HepG2 (cell line): ENCODE measurements around the gene LMF2. TPM values are rescaled to one million over a fixed set of nuclear protein-coding genes. Genes with fewer than 3 reads are reported as not detected.

Experiments
- AKAP8 ChIP-seq: sonication (generic); formaldehyde crosslinking; IDR thresholded peaks from 2 replicates; pipeline ENCODE4 v1.5.1; 2020; ENCODE audit warnings: mild to moderate bottlenecking, missing genetic modification reagents
- CAMTA2 ChIP-seq: sonication (generic); formaldehyde crosslinking; IDR thresholded peaks from 2 replicates; pipeline ENCODE4 v1.4.0; 2020; ENCODE audit warnings: mild to moderate bottlenecking, missing genetic modification reagents, borderline replicate concordance
- FOXO4 ChIP-seq: sonication (generic); formaldehyde crosslinking; conservative IDR thresholded peaks from 2 replicates; pipeline ENCODE4 v1.8.1; 2023; ENCODE audit warnings: missing genetic modification reagents
- KLF11 ChIP-seq: IDR thresholded peaks from 2 replicates; pipeline ENCODE4 v1.6.1; 2016; ENCODE audit warnings: missing compliant biosample characterization
- MAFG ChIP-seq: sonication (generic); formaldehyde crosslinking; IDR thresholded peaks from 2 replicates; pipeline ENCODE4 v1.5.1; 2020; ENCODE audit warnings: mild to moderate bottlenecking, missing genetic modification reagents
- RBFOX2 ChIP-seq: fragments of 200-400 bp; formaldehyde crosslinking; IDR thresholded peaks from 2 replicates; pipeline ENCODE4 v1.6.1; 2017; ENCODE audit warnings: low read depth, mild to moderate bottlenecking, low read length
- RFX1 ChIP-seq: fragments of 450-650 bp; IDR thresholded peaks from 2 replicates; pipeline ENCODE4 v1.6.1; 2017
- SIN3B ChIP-seq: fragments of 150-350 bp; IDR thresholded peaks from 2 replicates; pipeline ENCODE4 v1.6.1; 2014; ENCODE audit warnings: low read length
- SIX4 ChIP-seq: sonication (generic); formaldehyde crosslinking; IDR thresholded peaks from 2 replicates; pipeline ENCODE4 v1.4.0; 2020; ENCODE audit warnings: missing genetic modification reagents
- TBL1XR1 ChIP-seq: fragments of 150-350 bp; IDR thresholded peaks from 2 replicates; pipeline ENCODE4 v1.6.1; 2014; ENCODE audit warnings: borderline replicate concordance, low read length; ENCODE audit not compliant: partially characterized antibody
- TERF1 ChIP-seq: sonication (generic); formaldehyde crosslinking; IDR thresholded peaks from 2 replicates; pipeline ENCODE4 v1.8.0; 2022; ENCODE audit warnings: mild to moderate bottlenecking, missing genetic modification reagents, moderate library complexity
- TFDP2 ChIP-seq: sonication (generic); formaldehyde crosslinking; IDR thresholded peaks from 2 replicates; pipeline ENCODE4 v1.4.0; 2020; ENCODE audit warnings: missing genetic modification reagents
- ZFP36L1 ChIP-seq: sonication (generic); formaldehyde crosslinking; IDR thresholded peaks from 2 replicates; pipeline ENCODE4 v1.8.0; 2022; ENCODE audit warnings: mild to moderate bottlenecking, missing genetic modification reagents, moderate library complexity
- ZNF234 ChIP-seq: sonication (generic); formaldehyde crosslinking; conservative IDR thresholded peaks from 2 replicates; pipeline ENCODE4 v1.5.1; 2020; ENCODE audit warnings: mild to moderate bottlenecking, missing genetic modification reagents
- ZNF33A ChIP-seq: sonication (generic); formaldehyde crosslinking; IDR thresholded peaks from 2 replicates; pipeline ENCODE4 v1.5.1; 2020; ENCODE audit warnings: missing genetic modification reagents, mild to moderate bottlenecking, moderate library complexity, borderline replicate concordance
- ZNF431 ChIP-seq: sonication (generic); formaldehyde crosslinking; IDR thresholded peaks from 2 replicates; pipeline ENCODE4 v1.9.0; 2022; ENCODE audit warnings: missing genetic modification reagents, low read depth, mild to moderate bottlenecking, borderline replicate concordance
- ZNF589 ChIP-seq: sonication (generic); formaldehyde crosslinking; conservative IDR thresholded peaks from 2 replicates; pipeline ENCODE4 v1.8.0; 2022; ENCODE audit warnings: mild to moderate bottlenecking, moderate library complexity, missing genetic modification reagents
- ZNF790 ChIP-seq: sonication (generic); formaldehyde crosslinking; IDR thresholded peaks from 2 replicates; pipeline ENCODE4 v1.8.0; 2022; ENCODE audit warnings: missing genetic modification reagents, mild to moderate bottlenecking, borderline replicate concordance
- ZSCAN25 ChIP-seq: sonication (generic); formaldehyde crosslinking; IDR thresholded peaks from 2 replicates; pipeline ENCODE4 v1.8.0; 2022; ENCODE audit warnings: mild to moderate bottlenecking, missing genetic modification reagents
- polyA plus RNA-seq, 8 experiments: library from polyadenylated mRNA; depleted of rRNA in 3 of 8; stranded (reverse) in 7 of 8; unstranded in 1 of 8; fragments of >200 nt; fragmentation: Illumina TruSeq in 4 of 8; extraction: Trizol in 4 of 8; gene quantifications; 2 replicates each; pipeline versions ENCODE4 v1.2.1 to v1.2.3, GENCODE V29; 2011 to 2016; ENCODE audit warnings: low read depth in 4 of 8, missing spikeins in 1 of 8, mixed read lengths in 1 of 8; ENCODE audit not compliant: insufficient read depth in 1 of 8
- total RNA-seq, 5 experiments: library from RNA; depleted of rRNA; stranded (reverse); fragments of >200 nt; fragmentation: Illumina TruSeq; extraction: Trizol; gene quantifications; 2 replicates each; pipeline ENCODE4 v1.2.3, GENCODE V29; 2016; ENCODE audit warnings: low read depth in 1 of 5
- TF ChIP-seq, protein P1 (sequence below): sonication (generic); formaldehyde crosslinking; IDR thresholded peaks from 2 replicates; pipeline ENCODE4 v1.4.0; 2020; ENCODE audit warnings: missing genetic modification reagents, borderline replicate concordance

LMF2 gene
- total and polyA plus RNA-seq, 2 of the 13 experiments (the other 11 are each of a cell fraction or from before 2014, with no cell fraction given): 23.3 to 30.6 TPM

DNA sequence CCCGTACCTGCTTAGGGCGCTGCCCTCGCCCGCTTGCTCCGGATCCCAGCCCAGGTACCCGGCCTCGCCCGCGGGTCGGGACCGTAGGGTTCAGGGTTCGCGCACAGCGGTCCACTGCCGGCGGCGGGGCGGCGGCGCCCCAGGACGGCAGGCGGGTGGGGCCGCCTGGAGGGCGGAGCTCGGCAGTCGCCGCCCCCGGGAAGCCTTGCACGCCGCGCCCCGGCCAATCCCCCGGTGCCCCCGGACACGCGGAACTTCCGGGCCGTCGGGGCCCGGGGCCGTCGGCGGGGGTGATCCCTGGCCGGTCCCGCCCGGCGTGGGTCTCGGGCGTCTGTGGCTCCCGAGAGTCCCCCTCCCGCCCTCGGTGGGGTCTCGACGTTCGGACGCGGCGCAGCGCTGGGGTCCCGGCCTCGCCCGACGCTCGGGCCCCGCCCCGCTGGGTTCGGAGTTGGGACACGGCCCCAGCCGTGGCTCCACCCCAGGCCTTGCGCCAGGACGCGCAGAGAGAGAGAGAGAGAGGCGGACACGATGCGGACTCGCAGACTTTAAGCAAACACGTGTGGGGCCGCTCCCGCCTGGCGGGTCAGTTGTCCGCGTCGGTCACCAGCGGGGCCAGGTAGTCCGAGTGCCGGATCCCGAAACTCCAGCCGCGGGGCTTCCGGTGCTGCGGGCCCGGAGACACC lies 22.5 kb upstream of the LMF2 start, which contains the start of gene TYMP (continued):
- TF ChIP-seq ZSCAN25 (0 out of 2 replicates have a peak, but pooled peaks have one; percentile 1), ZNF589 (CRISPR knock-in tag) (no peak), ZFP36L1 (no peak), TBL1XR1 (no peak), ZNF234 (CRISPR knock-in tag) (peak; percentile 35), KLF11 (CRISPR knock-in tag) (no peak), CAMTA2 (CRISPR knock-in tag) (no peak; the same call in 1 of the 2 replicates), ZNF33A (CRISPR knock-in tag) (0 out of 2 replicates have a peak, but pooled peaks have one; percentile 12), SIX4 (peak; percentile 46; the same call in 1 of the 2 replicates), FOXO4 (CRISPR knock-in tag) (no peak), SIN3B (no peak), RBFOX2 (peak; percentile 84), ZNF790 (CRISPR knock-in tag) (no peak; the same call in none of the 2 replicates), TERF1 (no peak), AKAP8 (CRISPR knock-in tag) (peak; percentile 99), RFX1 (no peak), TFDP2 (CRISPR knock-in tag) (peak; percentile 89), ZNF431 (CRISPR knock-in tag) (no peak; the same call in 1 of the 2 replicates), MAFG (CRISPR knock-in tag) (no peak)
- TF ChIP-seq, protein P1, sequence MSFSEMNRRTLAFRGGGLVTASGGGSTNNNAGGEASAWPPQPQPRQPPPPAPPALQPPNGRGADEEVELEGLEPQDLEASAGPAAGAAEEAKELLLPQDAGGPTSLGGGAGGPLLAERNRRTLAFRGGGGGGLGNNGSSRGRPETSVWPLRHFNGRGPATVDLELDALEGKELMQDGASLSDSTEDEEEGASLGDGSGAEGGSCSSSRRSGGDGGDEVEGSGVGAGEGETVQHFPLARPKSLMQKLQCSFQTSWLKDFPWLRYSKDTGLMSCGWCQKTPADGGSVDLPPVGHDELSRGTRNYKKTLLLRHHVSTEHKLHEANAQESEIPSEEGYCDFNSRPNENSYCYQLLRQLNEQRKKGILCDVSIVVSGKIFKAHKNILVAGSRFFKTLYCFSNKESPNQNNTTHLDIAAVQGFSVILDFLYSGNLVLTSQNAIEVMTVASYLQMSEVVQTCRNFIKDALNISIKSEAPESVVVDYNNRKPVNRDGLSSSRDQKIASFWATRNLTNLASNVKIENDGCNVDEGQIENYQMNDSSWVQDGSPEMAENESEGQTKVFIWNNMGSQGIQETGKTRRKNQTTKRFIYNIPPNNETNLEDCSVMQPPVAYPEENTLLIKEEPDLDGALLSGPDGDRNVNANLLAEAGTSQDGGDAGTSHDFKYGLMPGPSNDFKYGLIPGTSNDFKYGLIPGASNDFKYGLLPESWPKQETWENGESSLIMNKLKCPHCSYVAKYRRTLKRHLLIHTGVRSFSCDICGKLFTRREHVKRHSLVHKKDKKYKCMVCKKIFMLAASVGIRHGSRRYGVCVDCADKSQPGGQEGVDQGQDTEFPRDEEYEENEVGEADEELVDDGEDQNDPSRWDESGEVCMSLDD (CRISPR knock-in tag): peak; percentile 70
